Muscle of leg (tissue), 11 donors: ENCODE data around the gene TMEM190. TPM values are rescaled to one million over a fixed set of nuclear protein-coding genes. Genes with fewer than 3 reads are reported as not detected.
"Not testable (repeated sequence)": the region's sequence is repeated elsewhere in the genome, so short reads cannot be mapped to it uniquely, and the experiment has no call there.

Experiments
- DNase-seq: peaks from one replicate; pipeline ENCODE4 v3.0.0; 2013
- H3K27ac ChIP-seq: one replicate; pipeline ENCODE4 v1.5.1; 2013; ENCODE audit warnings: mild to moderate bottlenecking, low read length, control low read depth
- H3K27me3 ChIP-seq: one replicate; pipeline ENCODE4 v1.6.1; 2013; ENCODE audit warnings: low read length; ENCODE audit not compliant: control insufficient read depth, insufficient read depth
- H3K36me3 ChIP-seq: one replicate; pipeline ENCODE4 v1.6.1; 2013; ENCODE audit warnings: low read length; ENCODE audit not compliant: control insufficient read depth, insufficient read depth
- H3K4me1 ChIP-seq: one replicate; pipeline ENCODE4 v1.6.1; 2013; ENCODE audit warnings: low read length; ENCODE audit not compliant: control insufficient read depth, insufficient read depth
- H3K4me3 ChIP-seq: one replicate; pipeline ENCODE4 v1.5.1; 2013; ENCODE audit warnings: low read length, control low read depth
- H3K9me3 ChIP-seq: replicated peaks from 2 replicates; pipeline ENCODE4 v1.6.1; 2013; ENCODE audit warnings: low read depth, low read length; ENCODE audit not compliant: control insufficient read depth
- WGBS: methylation state at CpG from one replicate; pipeline ENCODE4 v1.1.5; 2013; ENCODE audit warnings: missing lambda C conversion rate; ENCODE audit not compliant: insufficient coverage; 5-methylcytosine and 5-hydroxymethylcytosine counted together
- polyA plus RNA-seq, 8 donors: library from polyadenylated mRNA; unstranded; fragments of 120-200 nt; gene quantifications; one replicate each; pipeline versions ENCODE4 v1.2.1 to v1.2.3, GENCODE V29; 2013; ENCODE audit warnings: inconsistent platforms in 1 of 8, low replicate concordance in 1 of 8; ENCODE audit not compliant: insufficient read length in 8 of 8, insufficient read depth in 1 of 8
- total RNA-seq: library from RNA; stranded (reverse); fragments of 120-200 nt; gene quantifications from one replicate; pipeline ENCODE4 v1.2.4, GENCODE V29; 2013

TMEM190 gene
- total and polyA plus RNA-seq, 9 donors, result 0.50 TPM; not detected in 8

DNA sequence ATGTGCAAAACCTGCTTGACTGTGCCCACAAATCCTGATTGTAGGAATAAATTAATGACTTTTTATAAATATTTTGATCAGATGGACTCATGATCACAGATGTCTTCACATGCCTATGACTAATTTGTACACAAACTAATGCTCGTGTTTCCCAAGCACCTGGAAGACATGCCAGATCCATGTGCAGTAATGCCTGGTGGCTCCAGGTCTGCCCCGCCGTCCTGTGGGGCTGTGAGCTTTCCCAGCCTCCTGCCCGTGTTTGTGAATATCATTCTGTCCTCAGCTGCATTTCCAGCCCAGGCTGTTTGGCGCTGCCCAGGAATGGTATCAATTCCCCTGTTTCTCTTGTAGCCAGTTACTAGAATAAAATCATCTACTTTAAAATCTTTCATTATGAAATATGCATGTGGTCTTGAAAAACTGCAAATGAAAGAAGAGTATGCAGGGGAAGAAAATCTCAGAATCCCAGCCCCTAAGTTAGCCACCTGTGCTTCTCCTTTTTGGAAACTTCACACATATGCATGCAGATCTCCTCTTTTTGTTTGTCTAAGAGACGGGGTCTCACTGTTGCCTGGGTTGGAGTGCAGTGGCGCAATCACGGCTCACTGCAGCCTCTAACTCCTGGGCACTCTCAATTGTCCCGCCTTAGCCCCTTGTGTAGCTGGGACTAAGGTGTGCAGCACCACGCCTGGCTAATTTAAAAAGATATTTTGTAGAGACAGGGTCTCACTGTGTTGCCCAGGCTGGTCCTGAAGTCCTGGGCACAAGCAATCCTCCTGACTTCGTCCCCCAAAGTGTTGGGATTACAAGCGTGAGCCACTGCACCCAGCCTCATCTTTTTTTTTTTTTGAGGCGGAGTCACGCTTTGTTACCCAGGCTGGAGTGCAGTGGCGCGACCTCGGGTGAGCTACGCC, 15.3 kb downstream of the TMEM190 start:
- 64% methylated on average over 12 of the region's 18 CpGs for WGBS
- DNase-seq, result no peak
- Histone ChIP-seq H3K27me3 (no peaks in the 10 kb centered on the region), H3K4me3 (no peak overlapping the region), H3K36me3 (peaks cover 45% of the 10 kb centered on the region), H3K9me3 (no peaks in the 10 kb centered on the region), H3K4me1 (peaks cover 29% of the 10 kb centered on the region), H3K27ac (no peak overlapping the region)

GRCh38 chr19:55392820-55393761, 16.5 kb downstream of the TMEM190 start:
- 12% methylated on average over 11 of the region's 18 CpGs for WGBS
- no peak for DNase-seq
- peaks cover 18% of the 10 kb centered on the region for H3K4me1 ChIP-seq
- H3K27ac ChIP-seq, result no peak overlapping the region
- peaks cover 33% of the 10 kb centered on the region for H3K36me3 ChIP-seq
- H3K4me3 ChIP-seq, result no peak overlapping the region
- H3K9me3 ChIP-seq, result no peaks in the 10 kb centered on the region
- no peaks in the 10 kb centered on the region for H3K27me3 ChIP-seq

DNA sequence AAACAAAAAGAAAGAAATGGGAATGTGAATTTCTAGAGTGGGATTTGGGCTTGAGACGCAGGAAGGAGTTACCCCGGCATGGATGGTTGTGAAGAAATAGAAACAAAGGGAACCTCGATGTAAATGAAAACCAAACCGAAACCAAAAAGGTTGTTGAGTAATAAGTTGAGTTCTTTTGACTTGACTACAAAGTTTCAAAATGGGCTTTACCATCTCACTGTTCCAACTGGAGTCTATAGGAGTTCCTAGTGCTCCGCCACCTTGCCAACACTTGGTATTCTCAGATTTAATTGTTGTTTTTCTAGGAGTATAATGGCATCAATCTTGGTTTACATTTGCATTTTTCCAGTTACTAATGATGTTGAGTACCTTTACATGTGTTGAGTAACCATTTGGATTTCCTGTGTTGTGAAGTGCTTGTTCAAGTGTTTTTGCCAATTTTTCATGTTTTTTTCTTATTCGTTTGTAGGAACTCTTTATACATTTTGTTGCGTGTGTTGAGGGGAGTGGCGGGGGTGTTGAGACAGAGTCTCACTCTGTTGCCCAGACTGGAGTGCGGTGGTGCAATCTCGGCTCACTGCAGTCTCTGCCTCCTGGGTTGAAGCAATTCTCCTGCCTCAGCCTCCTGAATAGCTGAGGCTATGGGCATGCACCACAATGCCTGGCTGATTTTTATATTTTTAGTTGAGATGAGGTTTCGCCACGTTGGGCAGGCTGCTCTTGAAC, 21.7 kb downstream of the TMEM190 start:
- WGBS, result 84% methylated on average over 6 of the region's 12 CpGs
- H3K9me3 ChIP-seq, result no peaks in the 10 kb centered on the region
- no peak for DNase-seq
- no peak overlapping the region for H3K4me3 ChIP-seq
- H3K27me3 ChIP-seq, result no peaks in the 10 kb centered on the region
- H3K27ac ChIP-seq, result no peak overlapping the region
- H3K36me3 ChIP-seq, result peaks cover 34% of the 10 kb centered on the region
- no peaks in the 10 kb centered on the region for H3K4me1 ChIP-seq

DNA sequence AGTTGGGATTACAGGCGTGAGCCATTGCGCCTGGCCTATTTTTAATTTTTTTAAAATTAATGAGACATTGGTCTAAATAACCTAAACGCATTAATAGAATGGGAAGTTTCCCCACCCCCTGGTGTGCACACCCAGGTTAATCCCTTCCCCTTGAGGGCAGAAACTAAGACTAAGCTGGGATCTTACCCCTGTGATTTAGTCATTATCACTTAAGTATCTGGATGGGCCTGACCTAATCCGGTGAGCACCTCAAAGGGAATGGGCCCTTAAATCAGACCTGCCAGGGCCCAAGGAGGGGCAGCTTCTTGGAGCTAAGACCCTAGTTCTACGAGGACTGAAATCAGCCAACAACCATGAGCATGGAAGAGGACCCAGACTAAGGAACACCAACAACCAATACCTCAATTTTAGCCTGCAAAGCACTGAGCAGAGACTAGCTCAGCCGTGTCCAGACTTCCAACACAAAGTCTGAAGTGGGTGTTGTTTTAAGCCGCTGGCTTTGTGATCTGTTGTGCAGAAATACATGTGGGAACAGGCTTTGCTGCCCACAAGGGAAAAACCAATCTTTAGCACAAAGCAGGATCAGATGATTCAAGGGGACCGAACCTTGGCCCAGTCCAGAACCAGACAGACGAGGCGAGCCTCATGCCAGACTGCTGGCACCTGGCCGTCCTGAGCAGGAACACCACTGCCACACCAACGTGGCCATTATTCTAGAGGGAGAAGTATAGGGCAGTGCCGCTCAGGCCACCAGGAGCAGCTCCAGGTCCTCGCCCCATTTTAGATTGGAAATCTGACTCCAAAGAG, 23.9 kb downstream of the TMEM190 start:
- 83% methylated on average over 9 of the region's 14 CpGs for WGBS
- H3K27me3 ChIP-seq, result no peaks in the 10 kb centered on the region
- no peaks in the 10 kb centered on the region for H3K9me3 ChIP-seq
- no peak for DNase-seq
- H3K4me1 ChIP-seq, result peaks cover 3% of the 10 kb centered on the region
- H3K4me3 ChIP-seq, result no peak overlapping the region
- H3K36me3 ChIP-seq, result peaks cover 47% of the 10 kb centered on the region
- no peak overlapping the region for H3K27ac ChIP-seq

GRCh38 chr19:55401390-55401789, 24.8 kb downstream of the TMEM190 start:
- H3K27me3 ChIP-seq, H3K4me3 ChIP-seq, H3K27ac ChIP-seq, H3K9me3 ChIP-seq, DNase-seq: not testable (repeated sequence)
- 96% methylated on average over 5 of the region's 28 CpGs for WGBS
- Histone ChIP-seq H3K36me3 (peaks cover 56% of the 10 kb centered on the region), H3K4me1 (peaks cover 12% of the 10 kb centered on the region)

- no peak overlapping the region for H3K27ac ChIP-seq
These were observed 25.9 kb downstream of the TMEM190 start for GRCh38 chr19:55402509-55402908.

DNA sequence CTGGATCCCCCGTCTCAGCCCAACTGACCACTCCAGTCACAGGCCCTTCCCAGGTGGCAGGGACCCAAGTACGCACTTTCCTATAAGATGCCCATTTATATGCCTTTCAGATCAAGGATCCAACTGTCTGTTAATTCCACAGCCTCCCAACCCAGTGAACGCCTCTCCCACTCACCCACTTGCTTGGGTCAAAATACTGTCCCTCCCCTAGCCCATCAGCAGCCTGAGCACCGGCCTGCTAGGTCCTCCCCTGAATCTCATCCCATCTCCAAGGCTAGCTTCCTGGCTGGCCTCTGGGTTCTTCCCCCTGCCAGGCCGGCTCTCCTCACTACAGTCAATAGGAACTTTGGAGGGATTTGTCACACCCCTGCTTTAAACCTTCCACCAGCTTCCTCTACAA, 29.0 kb downstream of the TMEM190 start:
- Histone ChIP-seq H3K9me3 (no peaks in the 10 kb centered on the region), H3K4me1 (peaks cover 25% of the 10 kb centered on the region), H3K27ac (no peak overlapping the region), H3K4me3 (no peak overlapping the region), H3K36me3 (peaks cover 50% of the 10 kb centered on the region), H3K27me3 (no peaks in the 10 kb centered on the region)
- 75% methylated on average over 4 of the region's 5 CpGs for WGBS
- no peak for DNase-seq

More at GRCh38 chr19:55402509-55402908, 25.9 kb downstream of the TMEM190 start:
- H3K27me3 ChIP-seq, result no peaks in the 10 kb centered on the region
- no peak overlapping the region for H3K4me3 ChIP-seq
- H3K36me3 ChIP-seq, result peaks cover 58% of the 10 kb centered on the region
- no CpG with 5 or more reads among the region's 2 CpGs for WGBS
- H3K9me3 ChIP-seq, result no peaks in the 10 kb centered on the region
- DNase-seq, result no peak
- H3K4me1 ChIP-seq, result peaks cover 20% of the 10 kb centered on the region

DNA sequence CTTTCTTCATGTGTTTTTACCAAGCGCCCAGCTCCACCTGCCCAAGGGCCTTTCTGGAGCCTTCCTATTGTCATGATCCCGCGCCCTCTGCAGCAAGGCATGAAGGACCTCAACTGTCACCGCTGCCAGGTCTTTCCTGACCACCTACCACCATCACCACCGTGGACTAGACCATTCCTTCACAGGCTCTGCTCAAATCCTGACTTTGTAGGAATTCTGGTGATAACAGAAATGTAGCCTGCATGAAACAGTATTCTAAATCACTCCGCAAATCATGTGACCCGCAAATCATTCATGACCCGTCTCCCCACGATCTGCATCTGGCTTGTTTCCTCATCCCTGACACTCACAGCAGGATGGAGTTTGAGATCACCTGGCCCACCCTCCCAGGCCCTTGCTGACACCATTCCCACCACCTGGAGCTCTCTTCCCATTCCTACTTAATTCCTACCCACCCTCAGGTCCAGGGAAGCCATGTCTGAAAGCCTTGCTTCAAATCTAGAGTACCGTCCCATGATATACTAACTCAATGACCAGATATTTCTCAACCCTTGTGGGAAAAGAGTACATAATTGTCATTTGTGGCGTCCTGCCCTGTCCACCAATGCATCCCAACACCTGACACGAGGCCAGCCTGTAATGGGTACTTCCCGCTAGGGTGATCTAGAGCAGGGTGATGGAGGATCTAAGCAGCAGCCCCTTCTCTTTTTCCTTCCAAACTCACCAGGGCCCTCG, 29.6 kb downstream of the TMEM190 start:
- Histone ChIP-seq H3K4me1 (peaks cover 25% of the 10 kb centered on the region), H3K27ac (no peak overlapping the region), H3K4me3 (peak overlapping the region; percentile 73), H3K27me3 (no peaks in the 10 kb centered on the region), H3K36me3 (peaks cover 45% of the 10 kb centered on the region), H3K9me3 (no peaks in the 10 kb centered on the region)
- 82% methylated on average over 9 of the region's 14 CpGs for WGBS
- no peak for DNase-seq
